GM19043 (cell line): Measurements from ENCODE around the gene MRPS22.
"Not testable (repeated sequence)": the region's sequence is repeated elsewhere in the genome, so short reads cannot be mapped to it uniquely, and the experiment has no call there.

ENCODE experiments used
- ATAC-seq: cut with Tn5 transposase; IDR thresholded peaks from one replicate; pipeline ENCODE4 v1.9.1; 2021; ENCODE audit warnings: low read depth; ENCODE audit not compliant: unreplicated experiment

MRPS22 gene

GRCh38 chr3:139388821-139389551, 45.2 kb downstream of the MRPS22 start:
- peak; percentile 2 for ATAC-seq

- peak; percentile 97 for ATAC-seq
Measured at GRCh38 chr3:139389552-139390368, 45.9 kb downstream of the MRPS22 start, which contains the start of gene COPB2. TSS of gene COPB2 (minus strand) at chr3:139389647. CDS start at chr3:139389550, 97 bp downstream.

DNA sequence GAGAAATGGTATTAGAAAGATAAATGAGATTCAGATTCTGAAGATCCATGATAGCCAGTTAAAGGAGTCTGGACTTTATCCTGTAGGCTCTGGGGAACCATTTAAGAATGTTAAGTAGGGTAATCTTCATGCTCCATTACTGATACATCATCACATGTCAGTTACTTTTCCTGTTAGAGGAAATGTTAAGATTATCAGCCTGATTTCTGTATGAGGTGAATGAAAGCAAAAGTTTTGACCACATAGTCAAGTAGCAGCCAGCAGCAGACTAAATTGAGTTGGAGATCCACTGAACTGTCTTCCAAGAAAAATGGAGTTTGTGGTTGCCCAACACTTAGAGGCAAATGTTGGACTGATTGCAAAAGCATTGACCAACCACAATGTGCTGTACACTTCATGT, 50.3 kb downstream of the MRPS22 start:
- no peak for ATAC-seq

DNA sequence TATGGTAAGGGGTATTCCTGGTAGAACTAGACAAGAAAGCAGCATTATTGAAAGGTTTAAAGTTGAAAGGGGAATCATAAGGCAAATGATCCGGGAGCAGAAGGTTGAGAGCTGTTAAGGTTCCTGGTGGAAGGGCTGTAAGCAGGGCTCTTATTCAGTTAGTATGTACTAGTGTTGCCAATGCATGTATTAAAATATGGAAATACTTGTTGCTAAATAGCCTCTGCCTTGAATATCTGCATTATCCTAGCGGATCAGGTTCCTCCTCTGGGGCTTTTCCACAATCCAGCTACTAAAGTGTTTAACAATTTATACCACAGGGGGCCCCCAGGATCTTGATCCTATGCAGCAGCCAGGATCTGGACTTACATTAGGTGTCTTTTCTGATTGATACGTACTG, 52.9 kb downstream of the MRPS22 start:
- no peak for ATAC-seq

- ATAC-seq, result not testable (repeated sequence)
Measured at GRCh38 chr3:139401155-139401554, 57.3 kb downstream of the MRPS22 start.
